Neural cell (in vitro differentiated cells): ENCODE measurements around the gene NFIB. TPM values are rescaled to one million over a fixed set of nuclear protein-coding genes. Genes with fewer than 3 reads are reported as not detected.

Experiments
- H2AFZ ChIP-seq: fragments of 200-600, 300-800 bp; sonication (generic), shearing (Covaris generic); 2 replicates; pipeline ENCODE4 v1.6.0; 2014; ENCODE audit warnings: low read depth, mild to moderate bottlenecking, antibody characterized with exemption, low read length, moderate library complexity
- H3F3A ChIP-seq: fragments of 200-600 bp; shearing (Covaris generic); 2 replicates; pipeline ENCODE4 v1.6.1; 2016; ENCODE audit warnings: mild to moderate bottlenecking, moderate library complexity, mixed read lengths, antibody characterized with exemption, low read length; ENCODE audit not compliant: insufficient read depth, poor library complexity, severe bottlenecking
- H3K27ac ChIP-seq: fragments of 200-600, 300-800 bp; sonication (generic), shearing (Covaris generic); 2 replicates; pipeline ENCODE4 v1.5.1; 2014; ENCODE audit warnings: mild to moderate bottlenecking, low read length, moderate library complexity
- H3K27me3 ChIP-seq: fragments of 300-800, 200-600 bp; sonication (generic), shearing (Covaris generic); 2 replicates; pipeline ENCODE4 v1.6.0; 2014; ENCODE audit warnings: mild to moderate bottlenecking, low read depth, low read length, moderate library complexity; ENCODE audit not compliant: insufficient read depth
- H3K36me3 ChIP-seq: fragments of 300-800, 200-600 bp; sonication (generic), shearing (Covaris generic); 2 replicates; pipeline ENCODE4 v1.5.1; 2014; ENCODE audit warnings: mild to moderate bottlenecking, antibody characterized with exemption, low read length, moderate library complexity; ENCODE audit not compliant: insufficient read depth
- H3K4me2 ChIP-seq: fragments of 300-800, 200-600 bp; sonication (generic), shearing (Covaris generic); 2 replicates; pipeline ENCODE4 v1.6.0; 2014; ENCODE audit warnings: mild to moderate bottlenecking, low read length
- H3K4me3 ChIP-seq: fragments of 300-800, 200-600 bp; sonication (generic), shearing (Covaris generic); 2 replicates; pipeline ENCODE4 v1.5.1; 2014; ENCODE audit warnings: mild to moderate bottlenecking, low read length, moderate library complexity
- H3K79me2 ChIP-seq: fragments of 200-600 bp; shearing (Covaris generic); replicated peaks from 2 replicates; pipeline ENCODE4 v1.6.0; 2014; ENCODE audit warnings: mild to moderate bottlenecking, low read length, moderate library complexity; ENCODE audit not compliant: insufficient read depth
- H3K9ac ChIP-seq: fragments of 300-800, 200-600 bp; sonication (generic), shearing (Covaris generic); 2 replicates; pipeline ENCODE4 v1.6.1; 2016; ENCODE audit warnings: mild to moderate bottlenecking, low read length, mixed read lengths
- H3K9me2 ChIP-seq: fragments of 200-600 bp; shearing (Covaris generic); 2 replicates; pipeline ENCODE4 v1.6.1; 2016; ENCODE audit warnings: mild to moderate bottlenecking, low read length, mixed read lengths; ENCODE audit not compliant: insufficient read depth
- H3K9me3 ChIP-seq: fragments of 200-600, 300-800 bp; sonication (generic), shearing (Covaris generic); 2 replicates; pipeline ENCODE4 v1.6.1; 2016; ENCODE audit warnings: mild to moderate bottlenecking, mixed run types, low read length, moderate library complexity, mixed read lengths
- H4K20me1 ChIP-seq: fragments of 200-600 bp; shearing (Covaris generic); 2 replicates; pipeline ENCODE4 v1.6.1; 2016; ENCODE audit warnings: mild to moderate bottlenecking, mixed run types; ENCODE audit not compliant: insufficient read depth
- EP300 ChIP-seq: fragments of 450-650 bp; conservative IDR thresholded peaks from 2 replicates; pipeline ENCODE4 v1.6.1; 2014; ENCODE audit warnings: antibody characterized with exemption, mild to moderate bottlenecking, moderate library complexity; ENCODE audit not compliant: poor library complexity, severe bottlenecking
- EZH2 ChIP-seq: fragments of 200-600, 300-800 bp; shearing (Covaris generic), sonication (generic); IDR thresholded peaks from 2 replicates; pipeline ENCODE4 v1.6.1; 2014; ENCODE audit warnings: antibody characterized with exemption, low read length, borderline replicate concordance, mild to moderate bottlenecking; ENCODE audit not compliant: insufficient read depth, poor library complexity, severe bottlenecking
- MXI1 ChIP-seq: fragments of 450-650 bp; conservative IDR thresholded peaks from 2 replicates; pipeline ENCODE4 v1.6.1; 2014; ENCODE audit warnings: antibody characterized with exemption, mild to moderate bottlenecking; ENCODE audit not compliant: poor library complexity, severe bottlenecking
- POLR2AphosphoS5 ChIP-seq: IDR thresholded peaks from 2 replicates; pipeline ENCODE4 v1.6.1; 2012
- RAD21 ChIP-seq: fragments of 450-650 bp; conservative IDR thresholded peaks from 2 replicates; pipeline ENCODE4 v1.6.1; 2014; ENCODE audit warnings: antibody characterized with exemption, mild to moderate bottlenecking, moderate library complexity
- SMC3 ChIP-seq: fragments of 450-650 bp; conservative IDR thresholded peaks from 2 replicates; pipeline ENCODE4 v1.6.1; 2014; ENCODE audit warnings: antibody characterized with exemption, mild to moderate bottlenecking, moderate library complexity; ENCODE audit not compliant: poor library complexity
- TAF1 ChIP-seq: IDR thresholded peaks from 2 replicates; pipeline ENCODE4 v1.6.1; 2012; ENCODE audit warnings: low read depth
- polyA plus RNA-seq: library from polyadenylated mRNA; depleted of rRNA; stranded (reverse); fragments of >200 nt; gene quantifications from 2 replicates; pipeline ENCODE4 v1.2.3, GENCODE V29; 2014
- TF ChIP-seq, protein P1 (sequence below): IDR thresholded peaks from 2 replicates; pipeline ENCODE4 v1.6.1; 2012; ENCODE audit warnings: borderline replicate concordance
- TF ChIP-seq, protein P2 (sequence below): fragments of 450-650 bp; IDR thresholded peaks from 2 replicates; pipeline ENCODE4 v1.5.1; 2014; ENCODE audit warnings: antibody characterized with exemption, mild to moderate bottlenecking, moderate library complexity; ENCODE audit not compliant: poor library complexity, severe bottlenecking

The NFIB gene
- polyA plus RNA-seq, 1 donor from 2014 or later, result 0.73 TPM

DNA sequence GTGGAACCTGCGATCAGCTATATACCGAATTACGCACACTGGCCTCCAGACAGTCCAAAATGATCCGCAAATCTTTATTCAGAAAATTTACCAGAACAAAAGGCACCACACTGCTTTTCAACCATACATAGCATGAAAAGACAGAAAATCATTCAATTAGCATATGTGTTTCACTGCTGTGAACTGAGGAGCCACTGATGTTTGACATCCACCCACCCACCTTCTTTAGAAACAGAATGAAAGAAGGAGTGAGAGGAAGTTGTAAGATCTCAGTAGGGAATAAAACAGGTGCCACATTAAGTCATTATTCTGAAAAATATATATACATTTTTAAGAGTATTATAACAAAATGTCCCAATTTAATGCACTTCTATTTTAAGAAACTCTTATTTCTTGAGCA, 156.8 kb downstream of the NFIB start:
- no peaks in the 10 kb centered on the region for H3K27me3 ChIP-seq
- no peak overlapping the region for H3K4me2 ChIP-seq
- H3K9ac ChIP-seq, result no peak overlapping the region
- no peaks in the 10 kb centered on the region for H3K9me2 ChIP-seq
- H3F3A ChIP-seq, result no peaks in the 10 kb centered on the region
- H3K4me3 ChIP-seq, result no peak overlapping the region
- no peak overlapping the region for H2AFZ ChIP-seq
- no peaks in the 10 kb centered on the region for H3K9me3 ChIP-seq
- no peaks in the 10 kb centered on the region for H3K79me2 ChIP-seq
- no peaks in the 10 kb centered on the region for H3K36me3 ChIP-seq
- H4K20me1 ChIP-seq, result no peaks in the 10 kb centered on the region
- H3K27ac ChIP-seq, result no peak overlapping the region
- TF ChIP-seq, protein P1, sequence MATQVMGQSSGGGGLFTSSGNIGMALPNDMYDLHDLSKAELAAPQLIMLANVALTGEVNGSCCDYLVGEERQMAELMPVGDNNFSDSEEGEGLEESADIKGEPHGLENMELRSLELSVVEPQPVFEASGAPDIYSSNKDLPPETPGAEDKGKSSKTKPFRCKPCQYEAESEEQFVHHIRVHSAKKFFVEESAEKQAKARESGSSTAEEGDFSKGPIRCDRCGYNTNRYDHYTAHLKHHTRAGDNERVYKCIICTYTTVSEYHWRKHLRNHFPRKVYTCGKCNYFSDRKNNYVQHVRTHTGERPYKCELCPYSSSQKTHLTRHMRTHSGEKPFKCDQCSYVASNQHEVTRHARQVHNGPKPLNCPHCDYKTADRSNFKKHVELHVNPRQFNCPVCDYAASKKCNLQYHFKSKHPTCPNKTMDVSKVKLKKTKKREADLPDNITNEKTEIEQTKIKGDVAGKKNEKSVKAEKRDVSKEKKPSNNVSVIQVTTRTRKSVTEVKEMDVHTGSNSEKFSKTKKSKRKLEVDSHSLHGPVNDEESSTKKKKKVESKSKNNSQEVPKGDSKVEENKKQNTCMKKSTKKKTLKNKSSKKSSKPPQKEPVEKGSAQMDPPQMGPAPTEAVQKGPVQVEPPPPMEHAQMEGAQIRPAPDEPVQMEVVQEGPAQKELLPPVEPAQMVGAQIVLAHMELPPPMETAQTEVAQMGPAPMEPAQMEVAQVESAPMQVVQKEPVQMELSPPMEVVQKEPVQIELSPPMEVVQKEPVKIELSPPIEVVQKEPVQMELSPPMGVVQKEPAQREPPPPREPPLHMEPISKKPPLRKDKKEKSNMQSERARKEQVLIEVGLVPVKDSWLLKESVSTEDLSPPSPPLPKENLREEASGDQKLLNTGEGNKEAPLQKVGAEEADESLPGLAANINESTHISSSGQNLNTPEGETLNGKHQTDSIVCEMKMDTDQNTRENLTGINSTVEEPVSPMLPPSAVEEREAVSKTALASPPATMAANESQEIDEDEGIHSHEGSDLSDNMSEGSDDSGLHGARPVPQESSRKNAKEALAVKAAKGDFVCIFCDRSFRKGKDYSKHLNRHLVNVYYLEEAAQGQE, result no peak
- TF ChIP-seq EP300, result no peak
- TF ChIP-seq, protein P2, sequence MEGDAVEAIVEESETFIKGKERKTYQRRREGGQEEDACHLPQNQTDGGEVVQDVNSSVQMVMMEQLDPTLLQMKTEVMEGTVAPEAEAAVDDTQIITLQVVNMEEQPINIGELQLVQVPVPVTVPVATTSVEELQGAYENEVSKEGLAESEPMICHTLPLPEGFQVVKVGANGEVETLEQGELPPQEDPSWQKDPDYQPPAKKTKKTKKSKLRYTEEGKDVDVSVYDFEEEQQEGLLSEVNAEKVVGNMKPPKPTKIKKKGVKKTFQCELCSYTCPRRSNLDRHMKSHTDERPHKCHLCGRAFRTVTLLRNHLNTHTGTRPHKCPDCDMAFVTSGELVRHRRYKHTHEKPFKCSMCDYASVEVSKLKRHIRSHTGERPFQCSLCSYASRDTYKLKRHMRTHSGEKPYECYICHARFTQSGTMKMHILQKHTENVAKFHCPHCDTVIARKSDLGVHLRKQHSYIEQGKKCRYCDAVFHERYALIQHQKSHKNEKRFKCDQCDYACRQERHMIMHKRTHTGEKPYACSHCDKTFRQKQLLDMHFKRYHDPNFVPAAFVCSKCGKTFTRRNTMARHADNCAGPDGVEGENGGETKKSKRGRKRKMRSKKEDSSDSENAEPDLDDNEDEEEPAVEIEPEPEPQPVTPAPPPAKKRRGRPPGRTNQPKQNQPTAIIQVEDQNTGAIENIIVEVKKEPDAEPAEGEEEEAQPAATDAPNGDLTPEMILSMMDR, result no peak
- no peak for TF ChIP-seq RAD21
- no peak for TF ChIP-seq EZH2
- TF ChIP-seq POLR2AphosphoS5, result no peak

DNA sequence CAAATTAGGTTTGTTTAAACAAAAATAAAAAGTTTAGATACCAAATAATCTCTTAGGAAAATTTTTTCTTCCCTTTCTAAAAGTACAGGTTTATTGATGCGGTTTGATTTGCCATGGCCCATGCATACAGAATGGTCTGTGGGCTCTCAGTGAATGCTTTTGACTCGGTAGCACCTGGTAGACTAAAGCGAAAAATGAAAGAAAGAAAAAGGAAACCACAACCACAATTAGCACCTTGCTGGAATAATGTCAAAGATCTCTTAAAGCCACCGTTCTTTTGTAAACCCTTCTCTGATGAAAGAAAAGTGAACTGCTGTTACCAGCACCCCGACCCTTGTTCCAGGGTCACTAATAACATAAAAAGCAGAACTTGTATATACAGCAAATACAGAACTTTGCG, 157.9 kb downstream of the NFIB start:
- no peak overlapping the region for H3K4me3 ChIP-seq
- H3K36me3 ChIP-seq, result no peaks in the 10 kb centered on the region
- H3K27me3 ChIP-seq, result no peaks in the 10 kb centered on the region
- no peak overlapping the region for H2AFZ ChIP-seq
- no peaks in the 10 kb centered on the region for H3F3A ChIP-seq
- H3K9ac ChIP-seq, result no peak overlapping the region
- no peak for TF ChIP-seq MXI1
- no peak for TF ChIP-seq EP300
- no peak for TF ChIP-seq POLR2AphosphoS5
- TF ChIP-seq EZH2, result no peak
- H3K4me2 ChIP-seq, result no peak overlapping the region
- no peak overlapping the region for H3K27ac ChIP-seq
- H4K20me1 ChIP-seq, result no peaks in the 10 kb centered on the region
- H3K9me3 ChIP-seq, result no peaks in the 10 kb centered on the region
- no peaks in the 10 kb centered on the region for H3K9me2 ChIP-seq
- H3K79me2 ChIP-seq, result no peaks in the 10 kb centered on the region

DNA sequence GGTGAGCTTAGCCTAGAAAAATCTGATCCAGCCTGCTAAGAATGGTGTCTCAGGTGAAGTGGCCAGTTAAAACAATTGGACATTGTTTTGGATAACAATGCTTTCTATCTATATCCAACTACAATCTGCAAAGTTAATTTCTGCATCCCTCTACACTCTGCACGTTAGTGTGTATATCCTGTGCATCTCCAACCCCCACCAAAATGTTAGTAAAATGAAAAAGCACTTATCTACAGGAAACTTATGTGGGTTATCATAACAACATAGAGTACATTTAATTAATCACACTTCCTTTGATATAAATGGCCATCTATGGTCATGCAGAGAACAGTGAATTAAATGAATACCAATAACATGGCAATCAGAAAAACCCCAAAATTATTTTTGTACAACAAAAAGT, 158.7 kb downstream of the NFIB start:
- no peaks in the 10 kb centered on the region for H3F3A ChIP-seq
- no peak for TF ChIP-seq POLR2AphosphoS5
- TF ChIP-seq, protein P1, result no peak
- no peak for TF ChIP-seq EZH2
- TF ChIP-seq, protein P2, result no peak
- TF ChIP-seq EP300, result no peak
- TF ChIP-seq RAD21, result no peak
- no peak for TF ChIP-seq MXI1
- TF ChIP-seq TAF1, result no peak
- no peak for TF ChIP-seq SMC3
- H4K20me1 ChIP-seq, result no peaks in the 10 kb centered on the region
- no peak overlapping the region for H3K4me2 ChIP-seq
- no peak overlapping the region for H3K4me3 ChIP-seq
- H3K9ac ChIP-seq, result no peak overlapping the region
- no peaks in the 10 kb centered on the region for H3K36me3 ChIP-seq
- H2AFZ ChIP-seq, result no peak overlapping the region
- no peak overlapping the region for H3K27ac ChIP-seq
- H3K79me2 ChIP-seq, result no peaks in the 10 kb centered on the region
- no peaks in the 10 kb centered on the region for H3K9me2 ChIP-seq
- no peaks in the 10 kb centered on the region for H3K9me3 ChIP-seq
- H3K27me3 ChIP-seq, result no peaks in the 10 kb centered on the region
